Activated naive CD8-positive, alpha-beta T cell treated with anti-CD3 and anti-CD28 coated beads, Interleukin-2, amount 50 U/mL, for 24 hours (primary cell): ENCODE data around the gene EHD3.

Experiments
- ATAC-seq: fragments of 150-1000 bp; cut with Tn5 transposase; one replicate; pipeline ENCODE4 v1.10.0; 2021
- DNase-seq: peaks from one replicate; pipeline ENCODE4 v3.0.0; 2021
- H3K27ac Mint-ChIP-seq: one replicate; pipeline ENCODE4 v1.8.0; 2021; ENCODE audit warnings: mild to moderate bottlenecking, mixed read lengths
- H3K27me3 Mint-ChIP-seq: one replicate; pipeline ENCODE4 v1.8.0; 2021; ENCODE audit warnings: mixed read lengths
- H3K36me3 Mint-ChIP-seq: one replicate; pipeline ENCODE4 v1.8.0; 2021; ENCODE audit warnings: low read depth, mixed read lengths
- H3K4me1 Mint-ChIP-seq: one replicate; pipeline ENCODE4 v1.8.0; 2021; ENCODE audit warnings: mixed read lengths
- H3K4me3 Mint-ChIP-seq: one replicate; pipeline ENCODE4 v1.8.0; 2021; ENCODE audit warnings: mild to moderate bottlenecking, moderate library complexity, mixed read lengths
- H3K9me3 Mint-ChIP-seq: one replicate; pipeline ENCODE4 v1.8.0; 2021; ENCODE audit warnings: mixed read lengths

Gene EHD3

DNA sequence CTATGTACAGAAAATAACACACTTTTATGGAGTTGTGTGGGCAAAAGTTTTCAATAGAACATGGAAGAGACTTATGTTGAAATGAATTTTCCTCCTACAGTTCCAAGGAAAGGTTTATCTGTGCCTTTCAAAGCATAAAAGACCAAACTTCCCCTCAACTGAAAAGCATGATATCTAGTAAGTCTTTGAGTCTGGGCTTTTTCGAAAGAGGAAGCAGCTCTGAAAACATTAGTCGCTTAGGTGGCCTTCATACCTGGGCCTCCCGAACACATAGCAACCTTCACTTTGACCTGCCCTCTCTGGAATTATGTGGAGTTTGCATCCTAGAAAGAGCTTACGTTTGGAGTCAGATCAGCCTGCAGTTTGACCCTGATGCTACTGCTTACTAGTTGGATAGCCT is 11.9 kb upstream of the EHD3 start:
- ATAC-seq (no peak), DNase-seq (no peak)
- Mint-ChIP-seq H3K4me1 (peaks cover 23% of the 10 kb centered on the region), H3K27me3 (peaks cover 13% of the 10 kb centered on the region), H3K27ac (no peak overlapping the region), H3K36me3 (no peaks in the 10 kb centered on the region), H3K4me3 (no peak overlapping the region), H3K9me3 (no peaks in the 10 kb centered on the region)

- Mint-ChIP-seq H3K27me3 (peaks cover 13% of the 10 kb centered on the region), H3K4me3 (no peak overlapping the region), H3K4me1 (peaks cover 15% of the 10 kb centered on the region), H3K27ac (no peak overlapping the region), H3K36me3 (no peaks in the 10 kb centered on the region), H3K9me3 (no peaks in the 10 kb centered on the region)
- DNase-seq, result no peak
- no peak for ATAC-seq
Measured at GRCh38 chr2:31223026-31223425, 10.9 kb upstream of the EHD3 start.

GRCh38 chr2:31223749-31224148 is 10.2 kb upstream of the EHD3 start:
- Mint-ChIP-seq H3K9me3 (no peaks in the 10 kb centered on the region), H3K36me3 (no peaks in the 10 kb centered on the region), H3K27me3 (peaks cover 13% of the 10 kb centered on the region), H3K4me3 (no peak overlapping the region), H3K4me1 (peaks cover 13% of the 10 kb centered on the region), H3K27ac (no peak overlapping the region)
- ATAC-seq, result no peak
- no peak for DNase-seq

DNA sequence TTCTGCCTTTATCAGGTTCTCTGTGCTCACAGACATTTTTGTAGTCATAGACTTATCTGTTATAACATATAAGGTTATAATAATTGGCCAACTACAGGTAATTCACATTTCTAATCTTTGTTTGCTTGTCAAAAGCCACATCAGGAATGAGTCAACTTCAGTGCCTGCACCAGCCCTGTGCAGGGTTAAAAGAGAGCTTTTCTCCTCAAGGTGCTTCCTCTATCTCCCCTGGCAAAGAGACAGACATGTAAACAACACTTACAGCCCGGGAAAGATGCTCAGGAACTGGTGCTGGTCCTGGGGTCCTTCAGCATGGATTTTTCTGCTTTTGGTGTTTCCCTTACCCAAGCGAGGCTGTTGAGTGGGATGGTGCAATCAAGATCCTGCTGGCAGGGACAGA is 7.7 kb upstream of the EHD3 start:
- H3K4me3 Mint-ChIP-seq, result no peak overlapping the region
- H3K36me3 Mint-ChIP-seq, result no peaks in the 10 kb centered on the region
- peaks cover 3% of the 10 kb centered on the region for H3K4me1 Mint-ChIP-seq
- ATAC-seq (no peak), DNase-seq (no peak)
- no peaks in the 10 kb centered on the region for H3K9me3 Mint-ChIP-seq
- peaks cover 16% of the 10 kb centered on the region for H3K27me3 Mint-ChIP-seq
- H3K27ac Mint-ChIP-seq, result no peak overlapping the region

DNA sequence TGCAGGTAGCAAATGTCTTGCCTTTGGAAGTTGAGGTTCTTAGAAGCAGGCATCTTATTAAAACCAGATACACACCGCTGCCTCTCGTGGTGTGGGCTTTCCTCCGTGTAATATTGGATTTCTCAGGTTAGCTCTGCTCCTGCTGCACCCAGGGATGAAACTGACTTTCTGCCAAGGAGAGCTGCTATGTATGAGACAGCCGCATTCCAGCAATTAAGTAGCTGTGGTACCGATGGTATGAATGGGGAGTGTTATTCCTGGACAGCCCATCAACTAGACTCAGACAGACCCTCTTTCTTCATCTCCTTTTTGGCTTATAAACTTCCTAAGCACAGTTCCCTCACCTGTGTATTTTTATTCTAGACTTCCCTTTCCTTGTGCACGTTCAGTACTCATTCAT is 6.8 kb upstream of the EHD3 start:
- DNase-seq (no peak), ATAC-seq (no peak)
- Mint-ChIP-seq H3K4me1 (no peaks in the 10 kb centered on the region), H3K27me3 (peaks cover 13% of the 10 kb centered on the region), H3K36me3 (no peaks in the 10 kb centered on the region), H3K9me3 (no peaks in the 10 kb centered on the region), H3K27ac (no peak overlapping the region), H3K4me3 (no peak overlapping the region)

DNA sequence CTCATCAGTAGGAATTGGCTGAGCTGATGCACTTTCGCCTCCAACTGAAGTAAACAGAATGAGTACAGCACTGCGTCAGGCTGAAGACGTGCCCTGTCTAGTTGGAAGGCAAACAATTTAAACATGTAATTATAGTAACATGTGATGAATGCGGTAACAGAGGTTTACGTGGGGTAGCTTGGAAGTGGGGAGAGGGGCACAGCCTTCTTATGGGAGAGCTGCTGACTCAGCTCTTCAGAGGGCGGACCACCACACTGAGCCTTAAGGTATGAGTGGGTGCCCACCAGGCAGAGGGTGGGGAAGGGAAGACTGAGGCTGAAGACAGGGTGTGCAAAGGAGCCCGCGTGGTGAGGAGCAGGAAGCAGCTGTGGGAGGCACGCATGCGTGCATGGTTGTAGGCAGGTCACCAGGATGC is 6.2 kb upstream of the EHD3 start:
- Mint-ChIP-seq H3K27me3 (peaks cover 13% of the 10 kb centered on the region), H3K27ac (peak overlapping the region; percentile 10), H3K4me1 (no peaks in the 10 kb centered on the region), H3K9me3 (no peaks in the 10 kb centered on the region), H3K36me3 (no peaks in the 10 kb centered on the region), H3K4me3 (no peak overlapping the region)
- no peak for DNase-seq
- ATAC-seq, result no peak

GRCh38 chr2:31228717-31229116 is 5.2 kb upstream of the EHD3 start:
- no peak overlapping the region for H3K4me3 Mint-ChIP-seq
- no peak for ATAC-seq

GRCh38 chr2:31230751-31231150 is 3.2 kb upstream of the EHD3 start:
- no peak overlapping the region for H3K4me3 Mint-ChIP-seq
- no peaks in the 10 kb centered on the region for H3K36me3 Mint-ChIP-seq
- H3K27ac Mint-ChIP-seq, result no peak overlapping the region
- DNase-seq, result no peak
- H3K9me3 Mint-ChIP-seq, result no peaks in the 10 kb centered on the region
- peaks cover 18% of the 10 kb centered on the region for H3K4me1 Mint-ChIP-seq
- H3K27me3 Mint-ChIP-seq, result peaks cover 5% of the 10 kb centered on the region
- no peak for ATAC-seq

More at GRCh38 chr2:31228717-31229116, 5.2 kb upstream of the EHD3 start:
- Mint-ChIP-seq H3K9me3 (no peaks in the 10 kb centered on the region), H3K27me3 (peaks cover 11% of the 10 kb centered on the region), H3K4me1 (peaks cover 8% of the 10 kb centered on the region), H3K27ac (no peak overlapping the region), H3K36me3 (no peaks in the 10 kb centered on the region)
- DNase-seq, result no peak

GRCh38 chr2:31231571-31232302 is 2.2 kb upstream of the EHD3 start:
- no peak for DNase-seq
- Mint-ChIP-seq H3K4me1 (peaks cover 18% of the 10 kb centered on the region), H3K27ac (no peak overlapping the region), H3K9me3 (no peaks in the 10 kb centered on the region), H3K4me3 (no peak overlapping the region), H3K36me3 (no peaks in the 10 kb centered on the region), H3K27me3 (peaks cover 5% of the 10 kb centered on the region)
- ATAC-seq, result no peak

DNA sequence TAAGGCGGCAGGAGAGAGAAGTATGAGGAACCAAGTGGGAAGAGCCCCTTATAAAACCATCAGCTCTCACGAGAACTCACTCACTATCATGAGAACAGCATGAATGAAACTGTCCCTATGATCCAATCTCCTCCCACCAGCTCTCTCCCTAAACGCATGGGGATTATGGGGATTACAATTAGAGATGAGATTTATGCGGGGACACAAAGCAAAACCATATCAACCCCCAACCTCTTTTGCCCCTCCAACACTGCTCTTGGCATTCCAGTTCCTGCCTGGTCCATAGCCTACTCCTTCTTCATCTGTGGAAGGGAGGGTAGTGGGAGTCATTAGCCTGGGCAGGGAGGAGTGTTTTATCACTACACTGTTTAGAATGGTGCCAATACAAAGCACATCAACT is 1.4 kb upstream of the EHD3 start:
- Mint-ChIP-seq H3K4me1 (peaks cover 18% of the 10 kb centered on the region), H3K27me3 (peaks cover 5% of the 10 kb centered on the region), H3K9me3 (no peaks in the 10 kb centered on the region), H3K36me3 (no peaks in the 10 kb centered on the region), H3K27ac (no peak overlapping the region), H3K4me3 (no peak overlapping the region)
- ATAC-seq (no peak), DNase-seq (no peak)

- H3K27me3 Mint-ChIP-seq, result peaks cover 5% of the 10 kb centered on the region
- ATAC-seq, result no peak
- no peaks in the 10 kb centered on the region for H3K9me3 Mint-ChIP-seq
- DNase-seq, result no peak
- peak overlapping the region; percentile 80 for H3K4me3 Mint-ChIP-seq
- no peaks in the 10 kb centered on the region for H3K36me3 Mint-ChIP-seq
- H3K27ac Mint-ChIP-seq, result peak overlapping the region; percentile 1
- H3K4me1 Mint-ChIP-seq, result peaks cover 18% of the 10 kb centered on the region
Measured at GRCh38 chr2:31233231-31233630, 721 bp upstream of the EHD3 start.

DNA sequence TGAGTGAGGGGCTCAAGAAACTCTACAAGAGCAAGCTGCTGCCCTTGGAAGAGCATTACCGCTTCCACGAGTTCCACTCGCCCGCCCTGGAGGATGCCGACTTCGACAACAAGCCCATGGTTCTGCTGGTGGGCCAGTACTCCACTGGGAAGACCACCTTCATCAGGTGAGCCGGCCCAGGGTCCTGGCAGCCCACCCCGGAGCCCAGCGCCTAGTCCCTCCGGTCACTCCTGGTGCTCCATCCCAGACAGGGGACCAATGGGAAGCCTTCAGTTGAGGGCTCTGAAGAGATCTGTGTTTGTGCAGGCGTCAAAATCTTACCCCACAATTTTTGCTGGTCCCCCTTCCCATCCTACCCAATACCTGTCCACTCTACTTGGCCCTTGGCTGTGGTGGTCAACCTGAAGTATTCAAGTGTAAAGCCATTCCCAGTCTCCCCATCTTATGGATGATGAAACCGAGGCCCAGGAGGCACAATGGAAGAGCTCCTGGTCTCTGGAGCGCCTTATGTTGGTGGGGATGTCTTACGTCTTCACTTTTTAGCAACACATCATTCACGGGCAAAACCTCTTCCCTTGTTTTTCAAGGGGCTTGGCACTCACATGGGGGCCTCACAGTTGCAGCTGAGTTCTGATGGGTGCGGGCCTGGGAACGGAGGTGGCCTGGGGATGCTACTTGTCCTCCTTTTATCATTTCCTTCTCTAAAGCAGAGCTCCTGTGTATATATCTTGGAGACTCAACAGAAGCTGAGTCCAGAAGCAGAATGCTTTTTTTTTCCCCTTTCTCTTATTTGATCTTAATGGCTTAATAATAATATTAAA is 941 bp downstream of the EHD3 start:
- ATAC-seq (no peak), DNase-seq (no peak)
- Mint-ChIP-seq H3K27me3 (peaks cover 5% of the 10 kb centered on the region), H3K4me3 (peak overlapping the region; percentile 80), H3K4me1 (peaks cover 18% of the 10 kb centered on the region), H3K9me3 (no peaks in the 10 kb centered on the region), H3K36me3 (no peaks in the 10 kb centered on the region), H3K27ac (no peak overlapping the region)

- Mint-ChIP-seq H3K4me3 (no peak overlapping the region), H3K27ac (no peak overlapping the region), H3K36me3 (no peaks in the 10 kb centered on the region), H3K9me3 (no peaks in the 10 kb centered on the region), H3K4me1 (peaks cover 18% of the 10 kb centered on the region), H3K27me3 (peaks cover 5% of the 10 kb centered on the region)
- ATAC-seq (no peak), DNase-seq (no peak)
Measured at GRCh38 chr2:31235504-31235902, 1.6 kb downstream of the EHD3 start.

- ATAC-seq (no peak), DNase-seq (no peak)
- no peak overlapping the region for H3K4me3 Mint-ChIP-seq
- H3K4me1 Mint-ChIP-seq, result peaks cover 18% of the 10 kb centered on the region
- no peaks in the 10 kb centered on the region for H3K36me3 Mint-ChIP-seq
- H3K27ac Mint-ChIP-seq, result no peak overlapping the region
- H3K9me3 Mint-ChIP-seq, result no peaks in the 10 kb centered on the region
- H3K27me3 Mint-ChIP-seq, result no peaks in the 10 kb centered on the region
Measured at GRCh38 chr2:31236433-31237205, 2.7 kb downstream of the EHD3 start.
